H1 (cell line): ENCODE data around the gene KRT72.

ENCODE experiments used
- CEBPB ChIP-seq: IDR thresholded peaks from 2 replicates; pipeline ENCODE4 v1.6.1; 2012; ENCODE audit warnings: low read depth, low read length
- POLR2A ChIP-seq, 2 experiments: IDR thresholded peaks; 1 replicate in 1 of 2; 2 replicates in 1 of 2; pipeline ENCODE4 v1.6.1; 2011; ENCODE audit warnings: low read depth in 2 of 2, low read length in 2 of 2, mild to moderate bottlenecking in 2 of 2; ENCODE audit errors: control extremely low read depth in 1 of 2
- RAD21 ChIP-seq, 2 experiments: IDR thresholded peaks in 1 of 2; conservative IDR thresholded peaks in 1 of 2; 2 replicates each; pipeline ENCODE4 v1.6.1; 2011; ENCODE audit warnings: low read depth in 2 of 2, low read length in 2 of 2, improper control_type of control experiment in 1 of 2, inconsistent platforms in 1 of 2, mild to moderate bottlenecking in 1 of 2, moderate library complexity in 1 of 2
- SP1 ChIP-seq: IDR thresholded peaks from 2 replicates; pipeline ENCODE4 v1.6.1; 2011; ENCODE audit warnings: low read depth, low read length
- USF2 ChIP-seq: IDR thresholded peaks from 2 replicates; pipeline ENCODE4 v1.6.1; 2011; ENCODE audit warnings: low read length, improper control_type of control experiment
- ZNF274 ChIP-seq: IDR thresholded peaks from 2 replicates; pipeline ENCODE4 v1.7.0; 2012; ENCODE audit warnings: low read length, borderline replicate concordance; ENCODE audit errors: extremely low read depth
- TF ChIP-seq, protein P1 (sequence below), 3 experiments: IDR thresholded peaks; 1 replicate in 2 of 3; 2 replicates in 1 of 3; pipeline versions ENCODE4 v1.5.1 to v1.6.1; 2011; ENCODE audit warnings: low read length in 3 of 3, mild to moderate bottlenecking in 3 of 3, inconsistent platforms in 2 of 3, low read depth in 1 of 3, moderate library complexity in 1 of 3; ENCODE audit not compliant: insufficient read depth in 1 of 3; ENCODE audit errors: control extremely low read depth in 1 of 3

DNA sequence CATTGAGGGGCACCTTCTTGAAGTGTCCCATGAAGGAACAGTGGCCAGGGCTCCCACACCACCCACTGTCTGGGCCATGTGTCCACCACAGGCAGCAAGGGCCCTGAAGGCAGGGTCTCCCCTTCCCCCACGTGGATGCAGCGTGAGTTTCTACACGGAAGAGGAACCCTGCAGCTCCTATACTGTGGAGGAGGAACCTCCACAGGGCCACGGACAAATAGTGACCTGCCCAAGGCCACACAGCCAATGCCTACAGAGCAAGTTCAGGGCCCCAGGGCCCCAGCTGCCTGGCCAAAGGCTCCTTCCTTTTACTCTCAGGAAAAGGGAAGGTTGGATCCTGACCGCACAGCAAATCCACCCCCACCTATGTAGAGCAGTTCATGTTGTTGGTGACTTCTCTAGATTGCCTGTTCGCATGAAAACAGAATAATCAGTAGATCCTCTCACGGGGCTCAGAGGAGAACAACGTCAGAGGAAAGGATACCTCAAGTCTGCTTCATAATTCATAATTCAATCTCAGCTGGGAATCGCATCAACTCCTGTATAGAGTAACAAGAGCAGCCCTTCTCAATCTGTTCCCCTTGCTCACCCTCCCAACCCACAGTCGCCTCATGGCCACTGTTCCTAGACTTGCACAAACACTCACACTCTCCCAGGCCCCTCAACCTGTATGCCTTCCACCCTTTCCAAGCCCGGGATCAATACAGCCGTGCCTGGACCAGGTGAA, 28.2 kb upstream of the KRT72 start:
- TF ChIP-seq, protein P1, sequence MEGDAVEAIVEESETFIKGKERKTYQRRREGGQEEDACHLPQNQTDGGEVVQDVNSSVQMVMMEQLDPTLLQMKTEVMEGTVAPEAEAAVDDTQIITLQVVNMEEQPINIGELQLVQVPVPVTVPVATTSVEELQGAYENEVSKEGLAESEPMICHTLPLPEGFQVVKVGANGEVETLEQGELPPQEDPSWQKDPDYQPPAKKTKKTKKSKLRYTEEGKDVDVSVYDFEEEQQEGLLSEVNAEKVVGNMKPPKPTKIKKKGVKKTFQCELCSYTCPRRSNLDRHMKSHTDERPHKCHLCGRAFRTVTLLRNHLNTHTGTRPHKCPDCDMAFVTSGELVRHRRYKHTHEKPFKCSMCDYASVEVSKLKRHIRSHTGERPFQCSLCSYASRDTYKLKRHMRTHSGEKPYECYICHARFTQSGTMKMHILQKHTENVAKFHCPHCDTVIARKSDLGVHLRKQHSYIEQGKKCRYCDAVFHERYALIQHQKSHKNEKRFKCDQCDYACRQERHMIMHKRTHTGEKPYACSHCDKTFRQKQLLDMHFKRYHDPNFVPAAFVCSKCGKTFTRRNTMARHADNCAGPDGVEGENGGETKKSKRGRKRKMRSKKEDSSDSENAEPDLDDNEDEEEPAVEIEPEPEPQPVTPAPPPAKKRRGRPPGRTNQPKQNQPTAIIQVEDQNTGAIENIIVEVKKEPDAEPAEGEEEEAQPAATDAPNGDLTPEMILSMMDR (IDR thresholded peaks at IDR 0.05; ENCODE audit: control extremely low read depth in 1 of 3, insufficient read depth in 1 of 3, low read depth in 1 of 3, low read length in 3 of 3): no peak
- TF ChIP-seq SP1 (no peak), CEBPB (no peak), POLR2A (IDR thresholded peaks at IDR 0.05; ENCODE audit: control extremely low read depth in 1 of 2, low read depth in 2 of 2, low read length in 2 of 2) (no peak), USF2 (no peak), ZNF274 (no peak), RAD21 (IDR thresholded peaks at IDR 0.05 in 1 of 2, conservative IDR thresholded peaks at IDR 0.05 in 1 of 2; ENCODE audit: low read depth in 2 of 2, low read length in 2 of 2) (no peak)
